ENCODE results near the gene TRIM44.
"Not testable (repeated sequence)": the region's sequence is repeated elsewhere in the genome, so short reads cannot be mapped to it uniquely, and the experiment has no call there.

The TRIM44 gene

DNA sequence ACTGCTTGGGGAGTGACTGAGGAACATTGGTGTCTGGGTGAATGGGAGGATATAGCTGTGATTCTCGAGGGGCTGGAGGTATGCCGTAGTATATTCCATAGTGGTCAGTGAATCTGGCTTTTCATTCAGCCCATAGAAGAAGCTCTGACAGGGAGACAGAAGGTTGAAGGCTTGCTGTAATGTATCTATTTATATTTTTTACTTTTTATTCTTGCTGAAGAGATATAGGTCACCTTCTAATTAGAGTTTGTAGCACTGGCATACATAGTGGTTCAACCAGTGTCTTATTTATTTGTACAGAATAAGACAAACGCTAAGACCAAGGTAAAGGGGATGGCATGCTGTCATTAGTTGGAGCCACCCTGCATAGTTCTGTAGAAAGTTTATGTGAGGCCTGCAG is 10.0 kb downstream of the TRIM44 start:
- DNase-seq (ENCODE audit: low spot score): no peak

GRCh38 chr11:35675901-35676610 is 13.5 kb downstream of the TRIM44 start:
- DNase-seq (ENCODE audit: low spot score): no peak

DNA sequence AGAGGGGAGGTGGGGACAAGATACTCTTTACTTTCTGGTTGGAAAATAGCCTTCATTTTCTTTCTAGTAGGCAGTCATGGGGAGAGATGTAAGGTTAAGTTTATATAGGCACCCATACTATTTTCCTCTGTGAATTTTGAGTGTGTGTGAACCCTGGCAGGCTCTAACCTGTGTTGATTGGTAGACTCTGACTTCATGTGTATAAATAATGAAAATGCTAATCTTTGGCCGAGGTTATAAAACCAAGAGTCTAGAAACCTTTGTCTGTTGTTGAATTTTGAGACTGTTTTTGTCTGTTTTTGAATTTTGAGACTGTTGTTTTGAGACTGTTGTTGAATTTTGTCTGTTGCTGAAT is 14.0 kb downstream of the TRIM44 start:
- no peak for DNase-seq (ENCODE audit: low spot score)

DNA sequence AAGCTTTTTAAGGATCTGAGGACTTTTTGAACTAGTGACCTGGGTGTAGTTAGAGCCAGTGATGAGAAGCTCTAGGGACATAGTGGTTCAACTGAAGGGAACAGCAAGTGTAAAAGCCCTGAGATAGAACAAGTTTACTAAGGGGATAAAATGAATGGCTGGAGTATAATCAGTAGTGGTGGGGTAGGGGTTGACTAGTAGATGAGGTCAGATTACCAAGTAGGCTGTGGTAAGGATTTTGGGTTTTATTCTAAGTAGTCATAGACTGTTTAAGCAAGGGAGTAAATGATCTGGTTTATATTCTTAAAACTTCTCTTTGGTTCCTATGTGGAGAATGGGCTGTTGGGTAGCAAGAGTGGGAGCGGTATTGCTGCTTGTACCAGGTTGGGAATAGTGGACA is 15.3 kb downstream of the TRIM44 start:
- DNase-seq (ENCODE audit: low spot score): no peak

- DNase-seq (ENCODE audit: low spot score): no peak
These were observed 15.9 kb downstream of the TRIM44 start for GRCh38 chr11:35678471-35678870.

DNA sequence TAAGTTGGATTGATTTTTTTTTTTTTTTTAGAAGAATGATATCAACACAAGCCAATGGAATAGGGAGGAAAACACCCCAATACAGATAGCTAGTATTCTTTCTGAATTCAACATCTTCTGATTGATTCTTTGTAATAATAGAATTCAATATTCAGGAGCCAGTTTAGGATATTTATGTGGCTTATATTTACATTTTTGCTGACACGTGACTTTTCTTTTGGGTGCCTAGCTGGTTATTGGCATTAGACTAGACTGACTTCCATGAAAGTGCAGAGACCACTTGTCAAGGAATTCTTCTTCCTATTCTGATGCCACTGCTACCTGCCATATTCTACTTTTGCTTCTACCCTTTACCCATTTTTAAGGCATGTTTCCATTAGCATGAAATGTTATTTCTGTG is 16.4 kb downstream of the TRIM44 start:
- DNase-seq (ENCODE audit: low spot score): no peak

DNA sequence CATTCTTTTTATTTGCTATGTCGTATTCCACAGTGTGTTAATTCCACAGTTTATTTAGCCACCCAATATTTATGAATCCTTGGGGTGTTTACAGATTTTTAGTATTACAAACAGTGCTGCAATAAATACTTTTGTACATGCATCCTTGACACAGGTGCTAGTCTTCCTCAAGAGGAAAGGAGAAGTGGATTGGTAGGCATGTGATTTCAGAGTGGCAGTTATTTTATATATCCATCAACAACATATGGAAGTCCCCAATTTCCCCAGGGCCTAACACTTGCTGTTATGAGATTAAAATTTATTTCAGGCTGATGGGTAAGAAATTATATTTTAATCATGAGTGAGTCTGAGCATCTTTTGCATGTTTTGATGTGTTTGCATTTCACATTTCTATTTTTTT is 17.9 kb downstream of the TRIM44 start:
- no peak for DNase-seq (ENCODE audit: low spot score)

GRCh38 chr11:35681163-35681767 is 18.7 kb downstream of the TRIM44 start:
- no peak for DNase-seq (ENCODE audit: low spot score)

- DNase-seq (ENCODE audit: low spot score): no peak
These were observed 19.9 kb downstream of the TRIM44 start for GRCh38 chr11:35682230-35683173.

GRCh38 chr11:35683728-35684339 is 21.3 kb downstream of the TRIM44 start:
- DNase-seq (ENCODE audit: low spot score): no peak

DNA sequence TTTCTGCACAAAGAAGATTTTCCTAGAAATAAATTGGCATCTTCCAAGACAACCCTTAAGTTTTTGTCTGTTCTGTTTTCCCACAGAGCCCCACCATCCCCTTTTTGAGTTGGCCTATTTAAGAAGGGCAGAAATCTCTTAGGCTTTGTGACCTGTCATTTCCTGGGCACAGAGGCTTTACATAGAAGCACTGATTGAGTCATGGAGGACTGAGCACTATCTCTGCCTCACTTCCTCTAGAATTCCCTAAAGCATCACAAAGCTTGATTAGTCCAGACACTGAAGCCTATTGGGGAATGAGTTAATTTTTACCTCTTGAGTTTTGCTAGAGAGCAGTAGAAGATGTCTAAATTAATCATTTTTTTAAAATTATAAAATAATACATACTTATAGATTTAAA is 25.4 kb downstream of the TRIM44 start:
- DNase-seq (ENCODE audit: low spot score): peak; percentile 31

GRCh38 chr11:35689081-35689996 is 26.8 kb downstream of the TRIM44 start:
- no peak for DNase-seq (ENCODE audit: low spot score)

- DNase-seq (ENCODE audit: low spot score): no peak
These were observed 39.6 kb downstream of the TRIM44 start for GRCh38 chr11:35702126-35702525.

DNA sequence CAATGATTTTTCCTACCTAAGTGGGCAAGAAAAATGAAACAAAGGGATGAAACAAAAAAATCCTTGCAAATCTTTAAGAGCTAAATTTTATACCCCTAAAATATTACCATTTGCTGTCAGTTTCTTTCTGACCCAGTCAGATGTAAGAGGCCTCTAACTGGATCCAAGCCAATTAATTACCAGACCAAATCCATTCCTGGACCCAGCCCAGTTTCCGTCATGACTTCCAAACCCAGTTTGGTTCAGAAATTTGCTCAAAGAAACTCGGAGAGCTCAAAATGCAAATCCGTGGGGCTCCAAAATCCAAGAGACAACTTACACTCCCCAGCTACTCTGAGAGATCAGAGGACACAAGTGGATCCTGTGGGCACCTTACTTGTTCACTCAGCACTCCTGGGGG is 46.8 kb downstream of the TRIM44 start:
- DNase-seq (ENCODE audit: low spot score): no peak

GRCh38 chr11:35711173-35711910 is 48.8 kb downstream of the TRIM44 start:
- no peak for DNase-seq (ENCODE audit: low spot score)

GRCh38 chr11:35711924-35712323 is 49.3 kb downstream of the TRIM44 start:
- no peak for DNase-seq (ENCODE audit: low spot score)

DNA sequence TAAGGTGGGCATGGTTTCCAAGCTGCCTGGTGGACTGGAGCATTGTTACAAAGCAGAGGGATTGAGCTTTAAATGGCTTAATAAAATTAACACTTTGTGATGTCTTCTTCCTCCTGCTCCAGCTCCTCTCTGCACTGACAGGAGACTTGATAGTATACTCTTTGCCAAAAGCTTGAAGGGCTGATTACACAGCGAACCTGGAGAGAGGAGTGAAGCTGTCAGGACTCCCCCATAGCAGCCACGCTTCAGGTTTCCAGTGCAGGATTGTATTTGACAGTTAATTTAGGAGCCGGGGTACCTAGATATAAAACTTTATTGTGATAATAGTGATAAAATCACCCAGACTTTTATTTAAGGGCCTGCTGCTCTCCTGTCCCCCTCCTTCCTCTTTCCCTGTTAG is 50.0 kb downstream of the TRIM44 start:
- no peak for DNase-seq (ENCODE audit: low spot score)

DNA sequence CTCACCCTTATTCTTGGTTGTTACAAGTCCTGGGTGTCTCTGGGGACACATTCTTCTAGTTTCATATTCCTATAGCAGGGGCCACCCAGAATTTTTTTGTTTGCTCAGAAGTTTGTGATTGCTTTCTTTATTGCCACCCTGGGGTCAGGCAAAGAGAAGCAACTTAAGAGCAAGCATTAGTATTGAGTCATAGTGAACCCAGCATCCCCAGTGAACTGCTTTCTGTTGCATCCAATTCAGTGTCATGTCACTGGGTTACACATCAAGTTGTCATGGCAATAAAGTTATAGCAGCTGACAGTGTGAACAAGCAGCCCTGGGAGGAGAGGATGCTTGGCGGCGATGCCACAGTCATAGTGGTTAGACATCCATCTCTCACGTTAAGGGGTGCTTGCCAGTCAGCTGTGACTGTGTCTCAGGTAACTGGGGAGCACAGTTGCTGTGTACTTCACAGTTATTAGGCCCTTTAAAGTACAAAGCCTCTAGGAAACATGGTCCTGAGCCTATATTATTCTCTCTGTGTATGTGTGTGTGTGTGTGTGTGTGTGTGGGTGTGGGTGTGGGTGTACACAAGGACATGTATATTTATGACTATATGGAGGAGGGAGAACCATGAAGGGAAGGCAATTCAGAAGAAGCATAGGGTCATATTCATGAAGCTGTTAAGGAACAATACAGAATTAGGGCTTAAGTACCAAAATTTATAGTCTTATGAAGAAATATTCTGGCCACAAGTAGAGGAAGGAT is 52.5 kb downstream of the TRIM44 start:
- no peak for DNase-seq (ENCODE audit: low spot score)

DNA sequence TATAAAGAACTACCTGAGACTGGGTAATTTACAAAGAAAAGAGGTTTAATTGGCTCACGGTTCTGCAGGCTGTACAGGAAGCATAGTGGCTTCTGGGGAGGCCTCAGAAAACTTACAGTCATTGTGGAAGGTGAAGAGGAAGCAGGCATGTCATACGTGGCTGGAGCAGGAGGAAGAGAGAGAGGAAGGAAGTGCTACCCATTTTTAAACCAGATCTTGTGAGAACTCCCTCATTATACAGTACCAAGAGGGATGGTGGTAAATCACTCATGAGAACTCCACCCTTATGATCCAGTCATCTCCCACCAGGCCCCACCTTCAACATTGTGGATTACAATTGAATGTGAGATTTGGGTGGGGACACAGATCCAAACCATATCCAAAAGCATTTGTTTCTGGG is 53.1 kb downstream of the TRIM44 start:
- not testable (repeated sequence) for DNase-seq (ENCODE audit: low spot score)

- DNase-seq (ENCODE audit: low spot score): no peak
These were observed 54.5 kb downstream of the TRIM44 start for GRCh38 chr11:35717043-35717442.
